Jurkat, Clone E6-1 (cell line): ENCODE data around the gene UBA7.

Experiments
- DNase-seq: peaks from one replicate; pipeline ENCODE4 v3.0.0-alpha.2; 2011; ENCODE audit warnings: low read depth, low spot score
- H3K4me3 ChIP-seq: 2 replicates; pipeline ENCODE4 v1.5.1; 2011; ENCODE audit warnings: mild to moderate bottlenecking, low read length, control low read depth, moderate library complexity

UBA7 gene

DNA sequence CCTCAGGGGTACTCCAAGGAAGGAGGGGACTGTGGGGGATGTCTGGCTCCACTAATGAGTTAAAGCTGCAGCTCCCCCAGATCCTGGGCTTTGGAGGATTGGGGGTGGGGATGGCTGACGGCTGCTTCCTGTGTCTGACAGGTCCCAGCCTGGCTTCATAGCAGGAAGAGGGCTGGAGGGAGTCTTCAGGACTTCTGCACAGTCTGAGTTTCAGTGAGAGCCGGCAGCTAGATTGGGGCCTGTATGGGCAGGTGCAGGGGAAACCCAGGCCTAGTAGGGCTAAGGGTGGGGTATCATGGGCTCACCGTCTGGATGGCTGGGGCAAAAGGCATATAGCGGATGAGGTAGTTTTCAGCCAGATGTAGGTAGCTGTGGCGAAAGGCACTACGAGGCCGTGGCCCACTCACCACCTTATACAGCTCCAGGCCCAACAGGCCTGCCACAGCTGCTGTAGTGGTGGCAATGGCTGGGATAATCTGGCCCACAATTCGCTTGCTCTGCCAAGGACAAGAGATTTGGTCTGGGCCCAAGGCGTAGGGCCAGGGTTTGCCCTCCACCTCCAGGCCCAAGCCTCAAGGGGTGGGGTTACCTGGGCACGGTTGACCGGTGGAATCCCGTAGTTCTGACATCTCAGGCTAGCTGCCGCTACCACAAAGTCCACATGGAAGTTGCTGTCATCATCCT is 6.2 kb downstream of the UBA7 start:
- no peak for DNase-seq
- H3K4me3 ChIP-seq, result no peak overlapping the region

DNA sequence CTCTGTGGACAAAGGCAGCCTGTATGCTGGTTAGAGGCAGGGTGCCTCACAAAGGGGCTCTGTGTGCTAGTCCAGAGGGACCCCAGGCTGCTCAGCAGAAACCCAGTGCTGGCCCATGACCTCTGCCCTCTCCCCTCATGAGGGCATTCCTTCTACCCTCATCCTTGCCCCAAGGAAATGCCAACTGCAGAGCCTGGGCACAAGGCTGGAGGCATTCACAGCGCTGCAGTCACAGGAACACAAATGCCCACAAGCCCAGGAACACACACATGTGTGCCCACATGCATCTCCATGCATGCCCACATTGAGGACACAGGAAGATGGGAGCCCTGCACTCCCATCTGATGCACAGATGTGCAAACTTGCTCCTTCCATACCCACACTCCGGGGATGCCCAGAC is 6.9 kb downstream of the UBA7 start:
- H3K4me3 ChIP-seq, result peak overlapping the region; percentile 17
- no peak for DNase-seq

DNA sequence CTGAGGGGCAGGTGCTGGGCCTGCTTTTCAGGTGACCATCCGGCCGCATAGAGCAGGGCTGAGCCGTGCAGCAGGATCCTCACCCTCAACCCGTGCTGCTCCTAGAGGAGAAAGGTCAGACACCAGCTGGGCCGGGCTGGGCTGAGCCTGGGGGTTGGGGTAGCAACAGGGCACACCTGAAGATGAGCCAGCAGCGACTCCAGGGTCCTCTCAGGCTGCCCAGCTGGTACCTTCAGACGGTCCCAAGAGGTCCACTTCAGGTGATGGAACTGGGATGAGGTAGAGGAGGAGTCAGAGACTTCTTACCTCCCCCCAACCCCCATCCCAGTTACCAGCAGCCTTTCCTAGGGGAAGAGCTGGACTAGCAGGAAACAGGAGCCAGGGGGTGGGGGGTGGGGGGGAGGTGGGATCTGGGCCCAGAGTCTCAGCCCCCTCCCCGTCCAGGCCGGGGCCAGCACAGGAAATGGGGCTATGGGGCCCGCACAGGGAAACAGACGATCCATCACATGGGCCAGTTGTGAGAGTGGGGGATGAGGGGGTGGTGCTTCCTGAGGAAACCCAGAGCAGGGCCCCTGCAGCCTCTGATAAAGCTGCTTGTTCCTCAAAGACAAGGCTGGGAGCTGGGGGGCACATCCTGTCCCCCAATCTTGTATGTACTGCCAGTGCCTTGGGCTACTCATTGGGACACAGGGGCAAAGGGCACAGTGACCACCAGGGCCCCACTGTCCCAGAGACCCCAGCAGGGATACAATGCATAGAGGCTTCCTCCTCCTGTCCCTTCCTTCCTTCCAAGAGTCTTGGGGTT is 7.7 kb downstream of the UBA7 start:
- DNase-seq, result peak; percentile 75
- H3K4me3 ChIP-seq, result peak overlapping the region; percentile 17

DNA sequence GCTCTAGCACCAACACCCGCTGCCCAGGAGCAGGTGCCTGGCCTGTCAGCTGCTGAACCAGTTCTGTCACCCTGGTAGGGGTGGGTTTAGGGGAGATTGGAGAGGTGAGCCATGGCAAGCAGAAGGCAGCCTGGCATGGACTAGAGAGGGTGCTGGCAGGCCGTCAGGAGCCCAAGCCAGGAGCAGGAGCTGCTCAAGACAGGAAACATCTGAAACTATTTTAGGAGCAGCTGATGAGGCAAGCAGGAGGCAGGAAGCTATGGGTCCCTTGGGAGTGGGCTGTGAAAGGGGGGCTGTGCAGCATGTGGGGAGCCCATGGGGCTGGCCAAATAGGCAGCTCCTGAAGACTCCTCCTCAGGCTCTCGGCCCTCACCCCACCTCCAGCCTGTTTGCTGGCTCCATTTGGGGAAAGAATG is 8.4 kb downstream of the UBA7 start:
- no peak overlapping the region for H3K4me3 ChIP-seq
- no peak for DNase-seq

- peak overlapping the region; percentile 83 for H3K4me3 ChIP-seq
- DNase-seq, result no peak
Observed at GRCh38 chr3:49804141-49805041, 9.4 kb downstream of the UBA7 start.

DNA sequence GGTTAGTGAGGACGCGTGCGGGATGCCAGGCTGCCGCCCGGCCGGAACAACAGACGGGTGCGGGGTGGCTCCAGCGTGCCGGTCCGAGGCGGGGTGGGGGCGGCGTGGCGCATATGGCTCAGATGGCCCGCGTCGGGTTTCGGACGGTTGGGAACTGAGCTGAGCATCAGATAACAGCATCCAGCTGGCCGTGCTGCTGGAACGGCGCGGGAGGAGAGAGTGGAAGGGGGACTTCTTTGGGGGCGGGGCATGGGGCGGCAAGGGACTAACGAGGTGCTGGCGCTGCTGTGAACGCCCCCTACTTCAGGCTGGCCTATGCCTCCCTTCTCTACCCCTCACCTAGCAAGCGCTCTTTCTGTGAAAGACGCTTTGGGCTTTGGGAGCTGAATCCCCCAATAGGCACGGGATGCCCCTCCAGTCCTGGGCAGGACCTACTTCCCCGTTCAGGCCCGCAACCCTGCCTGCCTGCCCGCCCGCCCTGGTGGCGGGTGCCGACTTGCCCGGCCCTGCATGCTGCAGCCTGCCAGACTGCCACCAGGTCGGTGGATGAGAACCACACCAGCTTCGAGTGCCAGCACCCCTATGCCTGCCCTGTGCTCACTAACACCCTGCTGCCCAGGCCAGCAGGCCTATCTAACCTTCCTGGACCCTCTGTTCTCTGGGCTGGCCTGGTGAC is 10.2 kb downstream of the UBA7 start:
- H3K4me3 ChIP-seq, result peak overlapping the region; percentile 83
- no peak for DNase-seq

- H3K4me3 ChIP-seq, result peak within 1 kb of the TSS; percentile 83
- peak; percentile 77 for DNase-seq
Observed at GRCh38 chr3:49802719-49803464, 10.9 kb downstream of the UBA7 start, which contains the start of gene INKA1. TSS of gene INKA1 (plus strand) at chr3:49803261. CDS start at chr3:49803393, 132 bp downstream.

- no peak overlapping the region for H3K4me3 ChIP-seq
- DNase-seq, result no peak
Observed at GRCh38 chr3:49801160-49801559, 12.6 kb downstream of the UBA7 start.

GRCh38 chr3:49799761-49800160 is 14.0 kb downstream of the UBA7 start, which contains the start of gene CDHR4:
TSS of gene CDHR4 (minus strand) at chr3:49799873. CDS start at chr3:49799812, 61 bp downstream.
- no peak for DNase-seq
- H3K4me3 ChIP-seq, result no peak within 1 kb of the TSS

GRCh38 chr3:49799105-49799504 is 14.6 kb downstream of the UBA7 start:
- no peak overlapping the region for H3K4me3 ChIP-seq
- no peak for DNase-seq

- DNase-seq, result no peak
- H3K4me3 ChIP-seq, result no peak overlapping the region
Observed at GRCh38 chr3:49794926-49795905, 18.5 kb downstream of the UBA7 start.

- DNase-seq, result no peak
- H3K4me3 ChIP-seq, result no peak overlapping the region
Observed at GRCh38 chr3:49794431-49794830, 19.3 kb downstream of the UBA7 start.

- no peak for DNase-seq
- no peak overlapping the region for H3K4me3 ChIP-seq
Observed at GRCh38 chr3:49793486-49794085, 20.2 kb downstream of the UBA7 start.

DNA sequence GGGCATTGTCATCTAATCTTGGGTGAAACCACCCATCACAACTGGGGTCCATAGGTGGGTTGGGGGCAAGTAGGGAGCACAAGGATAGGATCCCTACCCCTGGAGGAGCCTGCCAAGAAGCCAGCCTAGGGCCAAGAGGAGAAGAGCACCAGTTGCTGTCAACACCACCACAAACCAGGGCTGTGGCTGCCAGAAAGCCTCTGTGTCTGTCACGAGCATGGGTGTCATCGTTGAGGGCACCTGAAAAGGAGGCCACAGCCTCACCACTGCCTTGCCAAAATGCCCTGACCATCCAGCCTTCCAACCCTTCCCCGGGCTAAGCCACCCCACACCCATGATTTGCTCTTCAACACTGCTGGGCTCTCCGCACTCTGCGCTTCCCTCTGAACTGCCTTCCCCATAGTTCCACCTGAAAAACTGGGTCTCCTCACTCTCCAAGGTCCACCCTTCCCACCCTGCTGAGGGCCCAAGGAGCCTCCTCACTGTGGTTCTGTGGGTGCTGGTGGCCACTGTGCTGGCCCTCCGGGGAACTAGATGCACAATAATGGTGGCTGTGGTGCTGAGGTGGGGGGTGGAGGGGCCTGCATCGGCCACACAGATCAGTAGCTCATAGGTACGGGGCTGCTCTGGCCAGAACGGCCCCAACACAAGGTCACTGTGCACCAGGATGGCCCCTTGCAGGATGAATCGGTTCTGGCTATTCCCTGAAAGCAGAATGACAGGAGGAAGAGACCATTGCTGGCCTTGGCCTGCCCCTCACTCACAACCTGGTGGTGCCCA is 21.2 kb downstream of the UBA7 start:
- H3K4me3 ChIP-seq, result no peak overlapping the region
- DNase-seq, result no peak

DNA sequence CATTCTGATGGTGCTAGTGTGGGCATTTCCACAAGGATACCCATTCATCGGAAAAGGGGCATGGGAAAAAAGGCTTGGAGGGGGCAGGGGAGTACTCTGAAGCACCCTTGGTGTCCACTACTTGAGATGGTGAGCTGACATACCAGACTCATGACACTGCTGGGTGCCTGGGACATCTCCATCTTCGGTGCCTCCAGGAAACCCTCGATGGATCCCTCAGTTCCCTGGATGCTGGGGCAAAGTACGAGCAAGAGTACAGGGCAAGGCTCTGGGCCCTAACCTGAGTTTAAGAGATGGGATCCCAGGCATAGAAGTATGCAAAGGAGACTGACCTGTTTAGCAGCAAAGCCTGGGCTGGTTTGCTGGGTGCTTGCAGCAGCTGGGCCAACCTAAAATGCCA is 22.2 kb downstream of the UBA7 start:
- H3K4me3 ChIP-seq, result no peak overlapping the region
- no peak for DNase-seq
